ENCODE measurements around the gene THSD7A.

The THSD7A gene

GRCh38 chr7:11848251-11848650, 16.3 kb upstream of the THSD7A start:
- TF ChIP-seq EZH2phosphoT487 (IDR thresholded peaks at IDR 0.05; ENCODE audit: low read length): no peak
- no peak for TF ChIP-seq CTCF (IDR thresholded peaks at IDR 0.05; ENCODE audit: low read length)
- no peak for TF ChIP-seq EZH2 (optimal IDR thresholded peaks at IDR 0.05; ENCODE audit: low read depth, low read length)
- Histone ChIP-seq H3K27ac (ENCODE audit: low read length) (no peak overlapping the region), H3F3A (ENCODE audit: insufficient read depth, low read length) (no peaks in the 10 kb centered on the region), H4K20me1 (ENCODE audit: insufficient read depth, low read length) (no peaks in the 10 kb centered on the region), H3K36me3 (replicated peaks; ENCODE audit: insufficient read depth, low read length) (no peaks in the 10 kb centered on the region), H3K27me3 (replicated peaks; ENCODE audit: insufficient read depth, low read length) (no peaks in the 10 kb centered on the region), H3K4me3 (ENCODE audit: low read length) (no peak overlapping the region), H3K9ac (ENCODE audit: low read length) (no peak overlapping the region), H2AFZ (ENCODE audit: low read length) (no peak overlapping the region), H3K4me2 (ENCODE audit: low read depth, low read length) (no peak overlapping the region), H3K79me2 (ENCODE audit: low read length) (no peaks in the 10 kb centered on the region), H3K4me1 (ENCODE audit: low read length) (no peaks in the 10 kb centered on the region), H3K9me3 (replicated peaks; ENCODE audit: insufficient read depth, low read length) (no peaks in the 10 kb centered on the region), H3K9me2 (replicated peaks; ENCODE audit: insufficient read depth, low read length) (no peaks in the 10 kb centered on the region)
- no peak for DNase-seq

GRCh38 chr7:11847336-11847735, 15.3 kb upstream of the THSD7A start:
- Histone ChIP-seq H3K27ac (ENCODE audit: low read length) (no peak overlapping the region), H3K9me3 (replicated peaks; ENCODE audit: insufficient read depth, low read length) (no peaks in the 10 kb centered on the region), H3K4me1 (ENCODE audit: low read length) (no peaks in the 10 kb centered on the region), H4K20me1 (ENCODE audit: insufficient read depth, low read length) (no peaks in the 10 kb centered on the region), H3K4me2 (ENCODE audit: low read depth, low read length) (no peak overlapping the region), H3K9me2 (replicated peaks; ENCODE audit: insufficient read depth, low read length) (no peaks in the 10 kb centered on the region), H3F3A (ENCODE audit: insufficient read depth, low read length) (no peaks in the 10 kb centered on the region), H3K36me3 (replicated peaks; ENCODE audit: insufficient read depth, low read length) (no peaks in the 10 kb centered on the region), H3K27me3 (replicated peaks; ENCODE audit: insufficient read depth, low read length) (no peaks in the 10 kb centered on the region), H3K9ac (ENCODE audit: low read length) (no peak overlapping the region), H2AFZ (ENCODE audit: low read length) (no peak overlapping the region), H3K79me2 (ENCODE audit: low read length) (no peaks in the 10 kb centered on the region), H3K4me3 (ENCODE audit: low read length) (no peak overlapping the region)
- TF ChIP-seq CTCF (IDR thresholded peaks at IDR 0.05; ENCODE audit: low read length): no peak
- no peak for TF ChIP-seq EZH2 (optimal IDR thresholded peaks at IDR 0.05; ENCODE audit: low read depth, low read length)
- no peak for TF ChIP-seq EZH2phosphoT487 (IDR thresholded peaks at IDR 0.05; ENCODE audit: low read length)
- no peak for DNase-seq

GRCh38 chr7:11846361-11846955, 14.5 kb upstream of the THSD7A start:
- no peak overlapping the region for H3K4me3 ChIP-seq (ENCODE audit: low read length)
- no peak overlapping the region for H3K27ac ChIP-seq (ENCODE audit: low read length)

More at GRCh38 chr7:11846361-11846955, 14.5 kb upstream of the THSD7A start:
- no peak for TF ChIP-seq EZH2 (optimal IDR thresholded peaks at IDR 0.05; ENCODE audit: low read depth, low read length)
- TF ChIP-seq CTCF (IDR thresholded peaks at IDR 0.05; ENCODE audit: low read length): no peak
- TF ChIP-seq EZH2phosphoT487 (IDR thresholded peaks at IDR 0.05; ENCODE audit: low read length): no peak
- Histone ChIP-seq H3F3A (ENCODE audit: insufficient read depth, low read length) (no peaks in the 10 kb centered on the region), H3K9ac (ENCODE audit: low read length) (no peak overlapping the region), H4K20me1 (ENCODE audit: insufficient read depth, low read length) (no peaks in the 10 kb centered on the region), H3K27me3 (replicated peaks; ENCODE audit: insufficient read depth, low read length) (no peaks in the 10 kb centered on the region), H3K36me3 (replicated peaks; ENCODE audit: insufficient read depth, low read length) (no peaks in the 10 kb centered on the region), H3K4me2 (ENCODE audit: low read depth, low read length) (no peak overlapping the region), H3K4me1 (ENCODE audit: low read length) (no peaks in the 10 kb centered on the region), H2AFZ (ENCODE audit: low read length) (no peak overlapping the region), H3K79me2 (ENCODE audit: low read length) (no peaks in the 10 kb centered on the region), H3K9me2 (replicated peaks; ENCODE audit: insufficient read depth, low read length) (no peaks in the 10 kb centered on the region), H3K9me3 (replicated peaks; ENCODE audit: insufficient read depth, low read length) (no peaks in the 10 kb centered on the region)
- DNase-seq: no peak
